SK-N-MC (cell line): ENCODE results near the gene APH1B.

Experiments
- DNase-seq: peaks from one replicate; pipeline ENCODE4 v3.0.0-alpha.2; 2011; ENCODE audit warnings: low read depth, low spot score
- H3K27ac ChIP-seq: fragments of 200-600 bp; sonication (generic); 2 replicates; pipeline ENCODE4 v1.5.1; 2016; ENCODE audit warnings: mixed run types
- H3K36me3 ChIP-seq: fragments of 200-600 bp; sonication (generic); 2 replicates; pipeline ENCODE4 v1.6.1; 2017; ENCODE audit warnings: antibody characterized with exemption, low read length, mixed read lengths; ENCODE audit not compliant: insufficient read depth
- H3K4me3 ChIP-seq: fragments of 200-600 bp; sonication (generic); 2 replicates; pipeline ENCODE4 v1.5.1; 2016
- H3K9ac ChIP-seq: fragments of 200-600 bp; sonication (generic); 2 replicates; pipeline ENCODE4 v1.8.0; 2017; ENCODE audit warnings: mixed run types, mixed read lengths; ENCODE audit not compliant: insufficient read length
- H3K9me3 ChIP-seq: fragments of 200-600 bp; sonication (generic); 2 replicates; pipeline ENCODE4 v1.6.1; 2017; ENCODE audit warnings: low read depth, mild to moderate bottlenecking, antibody characterized with exemption, low read length, moderate library complexity, mixed read lengths
- EZH2 ChIP-seq: fragments of 200-600 bp; sonication (generic); IDR thresholded peaks from one replicate; pipeline ENCODE4 v1.6.1; 2017; ENCODE audit warnings: antibody characterized with exemption
- FOXP2 ChIP-seq: optimal IDR thresholded peaks from 2 replicates; pipeline ENCODE3; 2011; ENCODE audit warnings: mild to moderate bottlenecking, moderate library complexity; ENCODE audit not compliant: insufficient read depth; ENCODE audit errors: extremely low read length, control extremely low read depth
- POLR2AphosphoS5 ChIP-seq: IDR thresholded peaks from 2 replicates; pipeline ENCODE4 v1.6.1; 2012; ENCODE audit warnings: mild to moderate bottlenecking, low read depth, low read length, borderline replicate concordance

Gene APH1B

DNA sequence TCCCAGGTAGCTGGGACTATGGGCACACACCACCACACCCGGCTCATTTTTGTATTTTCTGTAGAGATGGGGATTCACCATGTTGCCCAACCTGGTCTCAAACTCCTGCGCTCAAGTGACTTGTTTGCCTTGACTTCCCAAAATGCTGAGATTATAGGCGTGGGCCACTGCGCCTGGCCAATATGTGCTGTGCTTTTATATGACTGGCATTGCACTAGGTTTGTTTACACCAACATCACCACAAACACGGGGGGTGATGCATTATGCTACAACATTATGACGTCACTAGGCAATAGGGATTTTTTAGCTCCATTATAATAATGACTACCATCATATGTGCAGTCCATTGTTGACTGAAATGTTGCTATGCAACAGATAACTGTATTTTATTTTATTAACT lies 6.9 kb downstream of the APH1B start:
- H3K4me3 ChIP-seq = no peak overlapping the region
- no peak for DNase-seq

DNA sequence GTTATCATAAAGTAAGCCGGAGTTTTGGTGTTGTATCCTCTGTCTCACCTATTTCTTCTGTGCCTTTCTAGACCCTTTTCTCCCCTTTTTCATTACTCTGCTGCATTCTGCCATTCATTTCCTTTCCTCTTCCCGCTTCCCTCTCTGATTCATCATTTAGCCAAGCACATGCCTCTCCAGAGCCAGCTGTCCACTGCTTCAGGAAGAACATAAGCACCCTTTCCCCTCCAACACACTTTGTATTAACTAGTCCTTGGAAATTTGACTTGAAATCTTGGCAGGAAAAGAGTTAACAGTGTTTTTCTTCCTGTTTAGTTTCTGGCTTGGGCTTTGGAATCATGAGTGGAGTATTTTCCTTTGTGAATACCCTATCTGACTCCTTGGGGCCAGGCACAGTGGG lies 9.7 kb downstream of the APH1B start:
- no peak overlapping the region for H3K4me3 ChIP-seq
- no peak overlapping the region for H3K9ac ChIP-seq
- H3K27ac ChIP-seq = no peak overlapping the region
- DNase-seq = no peak
- TF ChIP-seq EZH2 (no peak), FOXP2 (no peak), POLR2AphosphoS5 (no peak)
- no peaks in the 10 kb centered on the region for H3K36me3 ChIP-seq
- H3K9me3 ChIP-seq = no peaks in the 10 kb centered on the region

More for the DNA sequence above, 6.9 kb downstream of the APH1B start:
- no peak for TF ChIP-seq POLR2AphosphoS5
- TF ChIP-seq EZH2 = no peak
- TF ChIP-seq FOXP2 = no peak
- Histone ChIP-seq H3K9me3 (no peaks in the 10 kb centered on the region), H3K9ac (no peak overlapping the region), H3K27ac (no peak overlapping the region), H3K36me3 (no peaks in the 10 kb centered on the region)

DNA sequence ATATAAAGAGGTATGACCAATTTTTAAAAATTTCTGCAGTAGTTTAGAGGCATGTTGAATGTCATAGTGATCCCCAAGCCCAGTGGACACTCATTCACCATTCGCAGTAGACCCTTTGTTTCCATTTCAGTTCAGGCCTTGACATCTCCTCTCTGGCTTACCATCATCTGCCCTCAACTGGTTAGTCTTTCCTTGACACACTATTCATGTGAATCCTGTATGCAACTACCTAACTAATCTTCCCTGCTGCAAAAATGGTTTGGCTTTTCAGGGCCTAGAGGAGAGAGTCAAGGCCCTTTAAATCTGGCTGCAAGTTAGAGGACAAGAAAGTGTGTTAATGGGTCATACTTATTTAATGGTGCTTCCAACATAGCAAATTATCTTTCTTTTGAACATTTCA lies 10.9 kb downstream of the APH1B start:
- no peaks in the 10 kb centered on the region for H3K9me3 ChIP-seq
- H3K9ac ChIP-seq = no peak overlapping the region
- DNase-seq = no peak
- no peak overlapping the region for H3K4me3 ChIP-seq
- no peaks in the 10 kb centered on the region for H3K36me3 ChIP-seq
- TF ChIP-seq FOXP2 = no peak
- H3K27ac ChIP-seq = no peak overlapping the region

DNA sequence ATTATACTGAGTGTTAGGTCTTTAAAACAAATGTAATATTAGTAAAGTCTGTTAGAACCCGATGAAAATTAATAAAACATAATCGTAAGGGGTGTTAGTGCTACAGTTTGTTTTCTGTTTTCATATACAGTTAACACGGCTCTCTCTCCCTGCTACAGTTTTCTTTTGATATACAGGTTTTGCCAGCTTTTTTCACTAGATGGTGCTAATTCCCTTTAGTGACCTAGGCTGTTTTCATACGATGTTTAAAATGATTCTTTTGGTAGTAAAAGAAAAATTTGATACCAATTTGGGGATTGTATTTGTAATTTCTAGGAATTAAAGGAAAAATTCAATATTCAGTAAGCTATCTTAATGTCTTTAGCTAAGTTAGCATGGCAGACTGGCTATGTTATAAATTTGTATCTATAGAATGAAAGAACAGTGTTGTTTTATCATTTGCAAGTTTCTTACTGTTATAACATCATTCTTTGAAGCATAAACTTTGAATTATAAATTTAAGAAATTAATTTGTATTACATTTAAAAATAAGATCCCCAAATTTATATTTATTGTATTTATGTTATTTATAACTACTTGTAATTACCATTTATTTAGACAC lies 11.5 kb downstream of the APH1B start:
- peak; percentile 52 for DNase-seq
- no peak overlapping the region for H3K9ac ChIP-seq
- H3K4me3 ChIP-seq = no peak overlapping the region
- H3K36me3 ChIP-seq = no peaks in the 10 kb centered on the region
- no peak overlapping the region for H3K27ac ChIP-seq
- no peaks in the 10 kb centered on the region for H3K9me3 ChIP-seq
- TF ChIP-seq POLR2AphosphoS5 = no peak
- TF ChIP-seq FOXP2 = no peak
- no peak for TF ChIP-seq EZH2

DNA sequence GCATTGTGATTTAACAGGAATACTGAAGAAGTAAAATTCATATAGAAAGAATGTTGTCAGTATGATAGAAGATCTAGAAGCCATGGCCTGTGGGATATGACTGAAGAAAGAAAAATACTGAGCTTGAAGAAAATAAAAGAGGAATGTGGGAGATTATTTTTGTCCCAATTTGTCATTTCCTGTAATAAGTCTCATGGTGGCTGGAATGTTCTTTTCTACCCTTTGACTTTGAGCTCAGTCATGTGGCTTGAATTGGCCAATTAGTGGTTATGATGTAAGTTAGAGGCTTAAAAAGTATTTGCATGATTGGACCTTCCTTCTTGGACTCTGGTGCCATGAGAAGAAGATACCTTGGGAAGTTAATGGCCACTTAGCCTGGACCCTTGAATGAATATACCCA lies 14.1 kb downstream of the APH1B start:
- Histone ChIP-seq H3K36me3 (no peaks in the 10 kb centered on the region), H3K27ac (peak overlapping the region; percentile 67; the same call in 1 of the 2 replicates), H3K9me3 (no peaks in the 10 kb centered on the region), H3K4me3 (no peak overlapping the region), H3K9ac (no peak overlapping the region)
- TF ChIP-seq EZH2 (no peak), POLR2AphosphoS5 (no peak), FOXP2 (no peak)
- DNase-seq = no peak

DNA sequence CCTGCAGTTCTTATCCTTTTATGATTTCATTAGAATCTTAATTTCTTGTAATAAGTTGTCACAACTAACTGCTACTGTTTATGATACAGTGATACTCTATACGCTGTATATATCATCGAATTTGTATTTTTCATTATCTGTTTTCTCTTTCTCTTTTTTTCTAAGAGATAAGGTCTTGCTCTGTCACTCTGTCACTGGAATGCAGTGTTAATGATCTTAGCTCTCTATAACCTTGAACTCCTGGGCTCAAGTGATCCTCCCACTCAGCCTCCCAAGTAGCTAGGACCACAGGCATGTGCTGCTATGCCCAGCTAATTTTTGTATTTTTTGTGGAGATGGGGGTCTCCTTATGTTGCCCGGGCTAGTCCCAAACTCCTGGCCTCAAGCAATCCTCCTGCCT lies 14.8 kb downstream of the APH1B start:
- Histone ChIP-seq H3K9me3 (no peaks in the 10 kb centered on the region), H3K27ac (no peak overlapping the region), H3K36me3 (no peaks in the 10 kb centered on the region), H3K4me3 (no peak overlapping the region), H3K9ac (no peak overlapping the region)
- DNase-seq = no peak
- no peak for TF ChIP-seq FOXP2

DNA sequence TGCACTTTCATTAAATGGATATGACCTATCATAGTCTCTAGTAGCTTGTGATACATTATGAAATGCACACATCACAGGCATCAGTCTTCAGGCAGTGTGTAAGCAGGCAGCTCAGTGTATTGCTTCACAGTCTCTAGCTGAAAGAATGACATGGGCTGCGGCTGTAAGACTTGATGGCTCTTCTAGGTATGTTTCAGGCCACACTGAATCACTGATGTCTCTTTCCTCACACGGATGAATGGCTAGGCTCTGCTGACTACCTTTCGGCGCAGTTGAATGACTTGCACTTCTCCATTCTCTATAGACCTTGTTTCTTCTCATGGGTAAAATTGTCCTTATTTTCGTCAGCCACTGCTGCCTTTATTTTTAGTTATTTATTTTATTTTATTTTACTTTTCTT lies 15.4 kb downstream of the APH1B start:
- Histone ChIP-seq H3K4me3 (no peak overlapping the region), H3K36me3 (no peaks in the 10 kb centered on the region), H3K9ac (no peak overlapping the region), H3K9me3 (no peaks in the 10 kb centered on the region), H3K27ac (no peak overlapping the region)
- DNase-seq = no peak
- TF ChIP-seq FOXP2 (no peak), EZH2 (no peak), POLR2AphosphoS5 (no peak)

DNA sequence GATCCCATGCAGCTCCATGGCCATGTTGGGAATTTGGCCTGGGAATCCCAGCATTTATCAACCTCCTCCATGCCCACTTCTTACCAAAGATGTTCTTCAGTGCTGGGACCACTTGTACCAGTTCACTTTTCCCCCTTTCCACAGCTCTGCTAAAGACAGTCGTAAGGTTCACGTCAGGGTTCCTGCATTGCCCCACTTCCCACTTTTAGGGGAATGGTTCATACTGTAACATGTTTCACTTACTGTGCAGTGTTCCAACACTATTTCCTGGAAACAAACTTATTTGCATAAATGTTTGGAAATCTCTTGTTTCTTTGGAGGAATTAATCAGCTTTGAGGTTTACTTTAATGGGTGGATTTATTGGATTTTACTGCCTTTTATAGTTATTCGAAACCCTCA lies 17.0 kb downstream of the APH1B start:
- no peak overlapping the region for H3K4me3 ChIP-seq
- H3K27ac ChIP-seq = no peak overlapping the region
- TF ChIP-seq POLR2AphosphoS5 (no peak), FOXP2 (no peak), EZH2 (no peak)
- H3K9me3 ChIP-seq = no peaks in the 10 kb centered on the region
- H3K9ac ChIP-seq = no peak overlapping the region
- DNase-seq = no peak
- H3K36me3 ChIP-seq = no peaks in the 10 kb centered on the region

DNA sequence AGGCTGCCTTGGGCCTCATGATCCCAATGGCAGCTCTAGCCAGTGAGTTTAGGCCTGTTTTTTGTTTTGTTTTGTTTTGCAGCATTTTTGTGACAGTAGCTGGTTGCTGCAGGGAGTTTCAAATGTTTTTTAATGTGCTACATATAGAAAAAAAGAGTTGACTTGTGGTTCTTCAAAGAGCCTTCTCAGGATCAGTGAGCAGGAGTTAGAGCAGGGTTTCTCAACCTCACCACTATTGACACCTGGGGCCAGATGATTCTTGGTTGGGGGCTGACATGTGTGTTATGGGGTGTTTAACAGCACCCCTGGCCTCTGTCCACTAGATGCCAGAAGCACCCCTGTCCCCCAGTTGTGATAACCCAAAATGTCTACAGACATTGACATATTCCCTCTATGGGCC lies 17.9 kb downstream of the APH1B start:
- no peak for DNase-seq
- TF ChIP-seq EZH2 (no peak), POLR2AphosphoS5 (no peak), FOXP2 (no peak)
- Histone ChIP-seq H3K4me3 (no peak overlapping the region), H3K27ac (no peak overlapping the region), H3K9ac (no peak overlapping the region), H3K36me3 (no peaks in the 10 kb centered on the region), H3K9me3 (no peaks in the 10 kb centered on the region)

DNA sequence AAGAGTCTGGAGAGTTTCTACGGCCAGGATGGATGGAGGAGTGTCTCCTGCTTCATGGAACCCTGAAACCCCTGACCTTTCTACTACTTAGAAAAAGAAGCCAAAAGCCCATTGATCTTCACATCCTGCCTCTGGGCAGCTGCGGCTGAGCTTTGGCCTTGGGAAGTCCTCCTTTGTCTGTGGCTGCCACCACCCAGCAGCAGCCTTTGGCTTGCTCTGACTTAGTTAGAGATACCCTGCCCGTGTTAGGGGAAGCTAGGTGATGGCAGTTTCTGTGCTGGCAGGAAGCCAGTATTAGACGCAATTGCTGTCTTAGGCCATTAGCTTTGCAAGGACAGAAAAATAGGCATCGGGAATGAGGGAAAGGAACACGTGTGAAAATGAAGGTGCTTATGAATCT lies 18.8 kb downstream of the APH1B start:
- DNase-seq = no peak
- no peak overlapping the region for H3K27ac ChIP-seq
- no peak overlapping the region for H3K4me3 ChIP-seq
- no peaks in the 10 kb centered on the region for H3K9me3 ChIP-seq
- TF ChIP-seq POLR2AphosphoS5 (no peak), EZH2 (no peak), FOXP2 (no peak)
- H3K9ac ChIP-seq = no peak overlapping the region
- no peaks in the 10 kb centered on the region for H3K36me3 ChIP-seq
